Esophagus squamous epithelium (tissue), 4 donors: ENCODE data around the gene MED10.

Experiments
- POLR2A ChIP-seq, 4 donors: fragments of 450-650 bp; IDR thresholded peaks; one replicate each; pipeline ENCODE4 v1.6.1; 2017; ENCODE audit warnings: antibody characterized with exemption in 4 of 4, mild to moderate bottlenecking in 4 of 4, moderate library complexity in 3 of 4
- TF ChIP-seq, protein P1 (sequence below), 6 experiments: fragments of 450-650 bp in 4 of 6; fragments of 200-600 bp in 2 of 6; sonication (generic) in 2 of 6; IDR thresholded peaks; one replicate each; pipeline ENCODE4 v1.5.1; 2016 to 2019; ENCODE audit warnings: antibody characterized with exemption in 6 of 6, mild to moderate bottlenecking in 4 of 6, moderate library complexity in 4 of 6

DNA sequence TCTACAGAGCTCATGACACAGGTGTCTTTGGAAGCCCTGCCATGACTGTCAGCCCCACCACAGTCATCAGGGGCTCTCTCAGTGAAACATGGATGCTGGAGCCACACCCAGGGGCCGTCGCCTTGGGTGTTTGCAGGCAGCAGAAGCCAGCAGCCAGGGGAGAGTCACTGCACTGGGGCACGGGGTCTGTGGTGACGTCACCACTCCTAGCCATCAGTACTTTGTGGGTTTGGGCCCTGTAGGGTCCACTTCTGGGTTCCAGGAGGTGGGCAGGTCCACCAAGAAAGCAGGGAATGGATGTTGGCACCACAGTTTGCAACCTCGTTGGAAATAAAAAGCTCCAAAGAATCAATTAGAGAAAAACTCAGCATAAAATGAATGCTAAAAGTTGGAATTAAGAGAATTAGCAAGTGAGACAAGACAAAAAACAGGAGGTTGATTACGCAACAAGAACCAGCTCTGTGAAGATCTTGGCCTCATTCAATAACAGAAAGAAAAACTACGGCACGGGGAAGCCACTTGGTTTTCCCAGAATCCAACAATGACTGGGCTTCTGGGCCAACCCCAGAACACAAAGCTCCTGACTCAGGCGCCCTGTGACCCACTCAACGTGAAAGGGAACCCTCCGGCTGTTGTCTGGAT lies 34.3 kb downstream of the MED10 start:
- no peak for TF ChIP-seq POLR2A (IDR thresholded peaks at IDR 0.05)
- TF ChIP-seq, protein P1, sequence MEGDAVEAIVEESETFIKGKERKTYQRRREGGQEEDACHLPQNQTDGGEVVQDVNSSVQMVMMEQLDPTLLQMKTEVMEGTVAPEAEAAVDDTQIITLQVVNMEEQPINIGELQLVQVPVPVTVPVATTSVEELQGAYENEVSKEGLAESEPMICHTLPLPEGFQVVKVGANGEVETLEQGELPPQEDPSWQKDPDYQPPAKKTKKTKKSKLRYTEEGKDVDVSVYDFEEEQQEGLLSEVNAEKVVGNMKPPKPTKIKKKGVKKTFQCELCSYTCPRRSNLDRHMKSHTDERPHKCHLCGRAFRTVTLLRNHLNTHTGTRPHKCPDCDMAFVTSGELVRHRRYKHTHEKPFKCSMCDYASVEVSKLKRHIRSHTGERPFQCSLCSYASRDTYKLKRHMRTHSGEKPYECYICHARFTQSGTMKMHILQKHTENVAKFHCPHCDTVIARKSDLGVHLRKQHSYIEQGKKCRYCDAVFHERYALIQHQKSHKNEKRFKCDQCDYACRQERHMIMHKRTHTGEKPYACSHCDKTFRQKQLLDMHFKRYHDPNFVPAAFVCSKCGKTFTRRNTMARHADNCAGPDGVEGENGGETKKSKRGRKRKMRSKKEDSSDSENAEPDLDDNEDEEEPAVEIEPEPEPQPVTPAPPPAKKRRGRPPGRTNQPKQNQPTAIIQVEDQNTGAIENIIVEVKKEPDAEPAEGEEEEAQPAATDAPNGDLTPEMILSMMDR (IDR thresholded peaks at IDR 0.05), result no peak
